ENCODE results near the gene FYN.

The FYN gene

DNA sequence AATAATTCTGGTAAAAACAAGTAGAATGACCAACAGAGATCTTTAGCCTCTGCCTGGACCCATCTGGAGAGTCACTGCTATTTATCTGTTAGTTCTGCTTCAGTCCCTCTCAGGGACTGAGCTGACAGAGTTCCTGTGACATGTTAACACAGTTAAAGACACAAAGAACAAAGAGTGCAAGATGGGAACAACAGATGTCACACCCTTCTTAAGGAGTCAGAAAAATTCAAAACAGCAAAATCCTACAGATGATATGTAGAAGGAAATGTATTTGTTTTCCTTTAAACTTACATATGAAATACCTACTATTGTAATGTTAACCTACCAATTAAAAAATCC is 102.2 kb downstream of the FYN start:
- no peak for DNase-seq (ENCODE audit: low spot score)
- in situ Hi-C loops (cut with MboI; ENCODE audit: low pct_unique_long_range_greater_than_20kb, low sequenced_read_pairs, unreplicated experiment) = no loop called here

DNA sequence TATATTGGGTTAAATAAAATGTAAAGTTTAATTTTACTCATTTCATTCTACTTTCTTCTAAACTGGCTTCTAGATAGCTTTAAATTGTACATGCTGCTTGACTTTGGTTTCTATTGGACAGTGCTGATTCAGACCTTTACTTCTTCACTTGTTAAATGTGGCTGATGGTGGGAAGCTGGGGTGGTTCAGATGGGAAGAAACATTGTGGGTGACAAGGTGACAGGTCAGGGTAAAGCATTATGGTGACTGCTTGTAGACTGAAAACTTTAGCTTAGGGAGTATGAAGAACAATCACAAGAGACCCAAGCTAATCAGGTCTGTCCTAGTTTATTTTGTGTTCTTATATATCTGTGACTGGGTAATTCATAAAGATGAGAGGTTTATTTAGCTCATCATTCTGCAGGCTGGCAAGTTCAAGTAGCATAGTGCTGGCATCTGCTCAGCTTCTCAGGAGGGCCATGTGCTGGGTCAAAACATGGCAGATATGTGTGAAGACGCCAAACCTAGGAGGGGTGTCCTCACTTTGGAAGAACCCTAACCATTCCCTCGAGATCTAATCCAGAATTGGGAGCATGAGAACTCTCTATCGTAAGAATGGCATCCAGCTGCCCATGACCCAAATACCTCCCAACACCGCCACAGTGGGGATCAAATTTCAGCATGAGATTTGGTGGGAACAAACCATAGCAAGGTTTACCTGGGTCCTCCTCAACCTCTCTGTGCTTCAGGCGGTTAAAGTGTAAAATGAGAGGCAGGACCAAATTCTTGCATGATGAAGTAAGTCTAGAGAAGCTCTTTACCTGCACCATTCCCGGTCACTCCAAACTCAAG is 102.8 kb downstream of the FYN start:
- TF ChIP-seq, protein P1, sequence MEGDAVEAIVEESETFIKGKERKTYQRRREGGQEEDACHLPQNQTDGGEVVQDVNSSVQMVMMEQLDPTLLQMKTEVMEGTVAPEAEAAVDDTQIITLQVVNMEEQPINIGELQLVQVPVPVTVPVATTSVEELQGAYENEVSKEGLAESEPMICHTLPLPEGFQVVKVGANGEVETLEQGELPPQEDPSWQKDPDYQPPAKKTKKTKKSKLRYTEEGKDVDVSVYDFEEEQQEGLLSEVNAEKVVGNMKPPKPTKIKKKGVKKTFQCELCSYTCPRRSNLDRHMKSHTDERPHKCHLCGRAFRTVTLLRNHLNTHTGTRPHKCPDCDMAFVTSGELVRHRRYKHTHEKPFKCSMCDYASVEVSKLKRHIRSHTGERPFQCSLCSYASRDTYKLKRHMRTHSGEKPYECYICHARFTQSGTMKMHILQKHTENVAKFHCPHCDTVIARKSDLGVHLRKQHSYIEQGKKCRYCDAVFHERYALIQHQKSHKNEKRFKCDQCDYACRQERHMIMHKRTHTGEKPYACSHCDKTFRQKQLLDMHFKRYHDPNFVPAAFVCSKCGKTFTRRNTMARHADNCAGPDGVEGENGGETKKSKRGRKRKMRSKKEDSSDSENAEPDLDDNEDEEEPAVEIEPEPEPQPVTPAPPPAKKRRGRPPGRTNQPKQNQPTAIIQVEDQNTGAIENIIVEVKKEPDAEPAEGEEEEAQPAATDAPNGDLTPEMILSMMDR (IDR thresholded peaks at IDR 0.05; ENCODE audit: extremely low read depth, insufficient read depth, missing control alignments) = no peak
- in situ Hi-C loops (cut with MboI; ENCODE audit: low pct_unique_long_range_greater_than_20kb, low sequenced_read_pairs, unreplicated experiment) = no loop called here
- DNase-seq (ENCODE audit: low spot score) = no peak

More for the DNA sequence above, 102.2 kb downstream of the FYN start:
- TF ChIP-seq, protein P1 (IDR thresholded peaks at IDR 0.05; ENCODE audit: extremely low read depth, insufficient read depth, missing control alignments) = no peak

DNA sequence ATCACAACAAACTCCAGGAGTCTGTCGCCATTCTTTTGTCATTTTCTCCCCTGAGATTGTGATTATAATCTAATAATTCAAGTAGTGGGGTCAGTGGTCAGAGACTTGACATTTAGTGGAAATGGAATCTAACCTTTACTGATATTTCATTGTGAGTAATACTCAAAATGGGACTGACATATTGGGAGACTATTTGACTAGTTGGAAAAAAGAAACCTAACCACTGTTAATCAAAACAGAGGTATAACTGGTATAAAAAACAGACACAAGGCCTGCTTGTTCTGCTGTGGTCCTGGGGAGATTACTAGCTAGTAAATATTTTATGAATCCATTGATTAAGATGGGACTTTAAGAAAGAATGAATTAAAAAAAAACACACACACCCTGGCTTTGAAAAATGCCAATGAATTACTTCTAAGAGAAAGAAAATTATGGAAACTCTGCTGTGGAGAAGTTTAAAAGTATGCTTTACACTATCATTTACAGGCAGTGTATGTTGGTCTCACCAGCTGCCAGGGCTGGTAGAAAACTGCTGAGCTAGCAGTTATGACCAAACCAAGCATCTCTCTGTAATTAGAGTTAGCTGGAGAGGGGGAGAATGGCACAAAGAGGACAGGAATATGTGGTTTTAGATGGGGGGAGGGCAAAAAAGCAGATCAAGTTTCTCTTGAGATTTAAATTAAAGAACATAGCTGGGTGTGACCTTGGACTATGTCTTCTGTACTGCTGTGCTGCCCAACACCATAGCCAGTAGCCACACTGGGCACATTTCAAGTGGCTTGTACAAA is 103.7 kb downstream of the FYN start:
- in situ Hi-C loops (cut with MboI; ENCODE audit: low pct_unique_long_range_greater_than_20kb, low sequenced_read_pairs, unreplicated experiment) = no loop called here
- no peak for DNase-seq (ENCODE audit: low spot score)
- TF ChIP-seq, protein P1 (IDR thresholded peaks at IDR 0.05; ENCODE audit: extremely low read depth, insufficient read depth, missing control alignments) = no peak

DNA sequence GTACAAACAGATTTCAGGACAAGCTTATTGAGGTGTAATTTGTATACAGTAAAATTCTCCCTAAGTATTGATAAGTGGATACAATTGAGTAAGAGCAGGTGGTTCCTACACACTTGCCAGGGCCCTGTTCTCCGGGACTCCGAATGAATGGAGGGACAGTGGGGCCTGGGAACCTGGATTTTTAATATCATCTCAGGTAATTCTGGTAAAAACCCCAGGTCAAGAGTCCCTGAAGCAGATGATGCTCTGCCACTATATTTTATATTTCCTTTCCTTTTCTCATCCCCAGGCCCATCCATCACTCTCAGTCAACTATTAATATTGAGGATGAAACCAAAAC is 104.9 kb downstream of the FYN start:
- TF ChIP-seq, protein P1 (IDR thresholded peaks at IDR 0.05; ENCODE audit: extremely low read depth, insufficient read depth, missing control alignments) = no peak
- in situ Hi-C loops (cut with MboI; ENCODE audit: low pct_unique_long_range_greater_than_20kb, low sequenced_read_pairs, unreplicated experiment) = no loop called here
- DNase-seq (ENCODE audit: low spot score) = no peak

DNA sequence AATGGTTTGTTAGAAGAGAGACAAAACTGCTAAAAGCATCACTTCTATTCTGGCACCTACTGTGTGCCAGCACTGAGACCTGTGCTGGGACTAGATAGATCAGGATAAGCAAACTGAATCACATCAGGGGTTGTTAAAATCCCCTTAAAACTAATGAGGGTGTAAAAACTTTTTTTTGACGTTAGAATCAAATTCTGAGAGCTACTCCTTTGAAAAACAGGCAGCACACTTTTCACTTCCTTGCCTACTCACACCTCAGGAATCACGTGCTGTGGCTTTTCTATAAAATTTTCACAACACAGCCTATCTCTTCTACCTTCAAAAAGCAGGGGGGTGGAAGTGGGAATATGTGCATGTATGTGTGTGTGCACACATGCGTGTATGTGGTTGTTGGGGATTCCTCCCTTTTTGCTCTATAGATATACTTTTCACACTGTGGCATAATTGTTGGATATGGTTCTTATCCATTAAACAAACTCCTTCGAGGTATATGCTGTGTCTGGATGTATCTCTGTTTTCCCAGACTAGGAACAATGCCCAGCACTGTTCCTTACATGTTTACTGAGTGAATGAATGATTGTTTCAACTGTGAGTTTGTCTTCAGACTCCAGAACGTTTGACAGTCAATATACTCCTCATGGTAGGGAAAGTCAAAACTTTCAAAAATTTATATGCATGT is 105.4 kb downstream of the FYN start:
- TF ChIP-seq, protein P1 (IDR thresholded peaks at IDR 0.05; ENCODE audit: extremely low read depth, insufficient read depth, missing control alignments) = no peak
- DNase-seq (ENCODE audit: low spot score) = no peak

DNA sequence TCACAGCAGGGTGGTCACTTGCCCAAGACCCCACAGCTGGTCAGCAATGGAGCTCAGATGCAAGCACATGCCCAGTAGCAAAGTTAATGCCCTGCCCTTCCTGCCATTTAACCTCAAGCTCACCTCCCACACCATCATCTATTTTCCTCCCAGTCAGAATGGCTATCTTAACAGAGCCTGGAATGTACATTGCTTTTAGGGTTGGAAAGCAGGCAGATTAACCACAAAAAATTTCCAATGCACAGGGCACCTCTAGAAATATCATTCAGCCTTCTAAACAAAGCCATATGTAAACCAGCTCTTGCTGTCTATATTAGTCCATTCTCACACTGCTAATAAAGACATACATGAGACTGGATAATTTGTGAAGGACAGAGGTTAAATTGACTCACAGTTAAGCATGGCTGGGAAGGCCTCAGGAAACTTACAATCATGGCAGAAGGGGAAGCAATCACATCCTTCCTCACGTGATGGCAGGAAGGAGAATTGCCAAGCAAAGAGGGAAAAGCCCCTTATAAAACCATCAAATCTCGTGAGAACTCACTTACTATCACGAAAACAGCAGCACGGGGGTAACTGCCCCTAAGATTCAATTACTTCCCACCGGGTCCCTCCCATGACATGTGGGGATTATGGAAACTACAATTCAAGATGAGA is 106.9 kb downstream of the FYN start:
- DNase-seq (ENCODE audit: low spot score) = no peak
- in situ Hi-C loops (cut with MboI; ENCODE audit: low pct_unique_long_range_greater_than_20kb, low sequenced_read_pairs, unreplicated experiment) = no loop called here
- TF ChIP-seq, protein P1 (IDR thresholded peaks at IDR 0.05; ENCODE audit: extremely low read depth, insufficient read depth, missing control alignments) = no peak

More for the DNA sequence above, 105.4 kb downstream of the FYN start:
- in situ Hi-C loops (cut with MboI; ENCODE audit: low pct_unique_long_range_greater_than_20kb, low sequenced_read_pairs, unreplicated experiment) = no loop called here
